Neural cell (in vitro differentiated cells): Measurements from ENCODE around the gene YJEFN3. TPM values are rescaled to one million over a fixed set of nuclear protein-coding genes. Genes with fewer than 3 reads are reported as not detected.

Experiments
- H2AFZ ChIP-seq: fragments of 200-600, 300-800 bp; sonication (generic), shearing (Covaris generic); 2 replicates; pipeline ENCODE4 v1.6.0; 2014; ENCODE audit warnings: low read depth, mild to moderate bottlenecking, antibody characterized with exemption, low read length, moderate library complexity
- H3F3A ChIP-seq: fragments of 200-600 bp; shearing (Covaris generic); 2 replicates; pipeline ENCODE4 v1.6.1; 2016; ENCODE audit warnings: mild to moderate bottlenecking, moderate library complexity, mixed read lengths, antibody characterized with exemption, low read length; ENCODE audit not compliant: insufficient read depth, poor library complexity, severe bottlenecking
- H3K27ac ChIP-seq: fragments of 200-600, 300-800 bp; sonication (generic), shearing (Covaris generic); 2 replicates; pipeline ENCODE4 v1.5.1; 2014; ENCODE audit warnings: mild to moderate bottlenecking, low read length, moderate library complexity
- H3K27me3 ChIP-seq: fragments of 300-800, 200-600 bp; sonication (generic), shearing (Covaris generic); 2 replicates; pipeline ENCODE4 v1.6.0; 2014; ENCODE audit warnings: mild to moderate bottlenecking, low read depth, low read length, moderate library complexity; ENCODE audit not compliant: insufficient read depth
- H3K36me3 ChIP-seq: fragments of 300-800, 200-600 bp; sonication (generic), shearing (Covaris generic); 2 replicates; pipeline ENCODE4 v1.5.1; 2014; ENCODE audit warnings: mild to moderate bottlenecking, antibody characterized with exemption, low read length, moderate library complexity; ENCODE audit not compliant: insufficient read depth
- H3K4me2 ChIP-seq: fragments of 300-800, 200-600 bp; sonication (generic), shearing (Covaris generic); 2 replicates; pipeline ENCODE4 v1.6.0; 2014; ENCODE audit warnings: mild to moderate bottlenecking, low read length
- H3K4me3 ChIP-seq: fragments of 300-800, 200-600 bp; sonication (generic), shearing (Covaris generic); 2 replicates; pipeline ENCODE4 v1.5.1; 2014; ENCODE audit warnings: mild to moderate bottlenecking, low read length, moderate library complexity
- H3K79me2 ChIP-seq: fragments of 200-600 bp; shearing (Covaris generic); replicated peaks from 2 replicates; pipeline ENCODE4 v1.6.0; 2014; ENCODE audit warnings: mild to moderate bottlenecking, low read length, moderate library complexity; ENCODE audit not compliant: insufficient read depth
- H3K9ac ChIP-seq: fragments of 300-800, 200-600 bp; sonication (generic), shearing (Covaris generic); 2 replicates; pipeline ENCODE4 v1.6.1; 2016; ENCODE audit warnings: mild to moderate bottlenecking, low read length, mixed read lengths
- H3K9me2 ChIP-seq: fragments of 200-600 bp; shearing (Covaris generic); 2 replicates; pipeline ENCODE4 v1.6.1; 2016; ENCODE audit warnings: mild to moderate bottlenecking, low read length, mixed read lengths; ENCODE audit not compliant: insufficient read depth
- H3K9me3 ChIP-seq: fragments of 200-600, 300-800 bp; sonication (generic), shearing (Covaris generic); 2 replicates; pipeline ENCODE4 v1.6.1; 2016; ENCODE audit warnings: mild to moderate bottlenecking, mixed run types, low read length, moderate library complexity, mixed read lengths
- H4K20me1 ChIP-seq: fragments of 200-600 bp; shearing (Covaris generic); 2 replicates; pipeline ENCODE4 v1.6.1; 2016; ENCODE audit warnings: mild to moderate bottlenecking, mixed run types; ENCODE audit not compliant: insufficient read depth
- EP300 ChIP-seq: fragments of 450-650 bp; conservative IDR thresholded peaks from 2 replicates; pipeline ENCODE4 v1.6.1; 2014; ENCODE audit warnings: antibody characterized with exemption, mild to moderate bottlenecking, moderate library complexity; ENCODE audit not compliant: poor library complexity, severe bottlenecking
- EZH2 ChIP-seq: fragments of 200-600, 300-800 bp; shearing (Covaris generic), sonication (generic); IDR thresholded peaks from 2 replicates; pipeline ENCODE4 v1.6.1; 2014; ENCODE audit warnings: antibody characterized with exemption, low read length, borderline replicate concordance, mild to moderate bottlenecking; ENCODE audit not compliant: insufficient read depth, poor library complexity, severe bottlenecking
- MXI1 ChIP-seq: fragments of 450-650 bp; conservative IDR thresholded peaks from 2 replicates; pipeline ENCODE4 v1.6.1; 2014; ENCODE audit warnings: antibody characterized with exemption, mild to moderate bottlenecking; ENCODE audit not compliant: poor library complexity, severe bottlenecking
- POLR2AphosphoS5 ChIP-seq: IDR thresholded peaks from 2 replicates; pipeline ENCODE4 v1.6.1; 2012
- RAD21 ChIP-seq: fragments of 450-650 bp; conservative IDR thresholded peaks from 2 replicates; pipeline ENCODE4 v1.6.1; 2014; ENCODE audit warnings: antibody characterized with exemption, mild to moderate bottlenecking, moderate library complexity
- SMC3 ChIP-seq: fragments of 450-650 bp; conservative IDR thresholded peaks from 2 replicates; pipeline ENCODE4 v1.6.1; 2014; ENCODE audit warnings: antibody characterized with exemption, mild to moderate bottlenecking, moderate library complexity; ENCODE audit not compliant: poor library complexity
- TAF1 ChIP-seq: IDR thresholded peaks from 2 replicates; pipeline ENCODE4 v1.6.1; 2012; ENCODE audit warnings: low read depth
- polyA plus RNA-seq: library from polyadenylated mRNA; depleted of rRNA; stranded (reverse); fragments of >200 nt; gene quantifications from 2 replicates; pipeline ENCODE4 v1.2.3, GENCODE V29; 2014
- TF ChIP-seq, protein P1 (sequence below): IDR thresholded peaks from 2 replicates; pipeline ENCODE4 v1.6.1; 2012; ENCODE audit warnings: borderline replicate concordance
- TF ChIP-seq, protein P2 (sequence below): fragments of 450-650 bp; IDR thresholded peaks from 2 replicates; pipeline ENCODE4 v1.5.1; 2014; ENCODE audit warnings: antibody characterized with exemption, mild to moderate bottlenecking, moderate library complexity; ENCODE audit not compliant: poor library complexity, severe bottlenecking

Gene YJEFN3
- polyA plus RNA-seq, 1 donor from 2014 or later, result 26.9 TPM

DNA sequence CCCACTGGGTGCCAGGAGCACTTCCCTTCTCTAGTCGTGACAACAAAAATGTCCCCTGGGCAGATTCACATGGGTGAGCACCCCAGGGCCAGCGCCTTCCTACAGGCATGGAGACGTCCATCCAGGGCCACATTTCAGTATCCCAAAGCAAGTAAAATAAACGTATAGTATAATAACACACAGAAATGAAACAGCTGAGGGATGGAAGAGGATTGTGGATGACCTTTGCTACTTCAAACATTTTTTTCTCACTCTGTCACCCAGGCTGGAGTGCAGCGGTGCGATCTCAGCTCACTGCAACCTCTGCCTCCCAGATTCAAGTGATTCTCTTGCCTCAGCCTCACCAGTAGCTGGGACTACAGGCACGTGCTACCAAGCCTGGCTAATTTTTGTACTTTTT, 37.6 kb downstream of the YJEFN3 start:
- Histone ChIP-seq H2AFZ (no peak overlapping the region), H3K27me3 (no peaks in the 10 kb centered on the region), H3K4me3 (no peak overlapping the region), H3K79me2 (no peaks in the 10 kb centered on the region), H4K20me1 (no peaks in the 10 kb centered on the region), H3K27ac (no peak overlapping the region), H3K36me3 (no peaks in the 10 kb centered on the region), H3K9me3 (no peaks in the 10 kb centered on the region), H3K9me2 (no peaks in the 10 kb centered on the region), H3K9ac (no peak overlapping the region), H3K4me2 (no peak overlapping the region), H3F3A (no peaks in the 10 kb centered on the region)
- no peak for TF ChIP-seq RAD21
- TF ChIP-seq TAF1, result no peak
- no peak for TF ChIP-seq EP300
- no peak for TF ChIP-seq MXI1
- TF ChIP-seq POLR2AphosphoS5, result no peak
- TF ChIP-seq SMC3, result no peak
- TF ChIP-seq, protein P1, sequence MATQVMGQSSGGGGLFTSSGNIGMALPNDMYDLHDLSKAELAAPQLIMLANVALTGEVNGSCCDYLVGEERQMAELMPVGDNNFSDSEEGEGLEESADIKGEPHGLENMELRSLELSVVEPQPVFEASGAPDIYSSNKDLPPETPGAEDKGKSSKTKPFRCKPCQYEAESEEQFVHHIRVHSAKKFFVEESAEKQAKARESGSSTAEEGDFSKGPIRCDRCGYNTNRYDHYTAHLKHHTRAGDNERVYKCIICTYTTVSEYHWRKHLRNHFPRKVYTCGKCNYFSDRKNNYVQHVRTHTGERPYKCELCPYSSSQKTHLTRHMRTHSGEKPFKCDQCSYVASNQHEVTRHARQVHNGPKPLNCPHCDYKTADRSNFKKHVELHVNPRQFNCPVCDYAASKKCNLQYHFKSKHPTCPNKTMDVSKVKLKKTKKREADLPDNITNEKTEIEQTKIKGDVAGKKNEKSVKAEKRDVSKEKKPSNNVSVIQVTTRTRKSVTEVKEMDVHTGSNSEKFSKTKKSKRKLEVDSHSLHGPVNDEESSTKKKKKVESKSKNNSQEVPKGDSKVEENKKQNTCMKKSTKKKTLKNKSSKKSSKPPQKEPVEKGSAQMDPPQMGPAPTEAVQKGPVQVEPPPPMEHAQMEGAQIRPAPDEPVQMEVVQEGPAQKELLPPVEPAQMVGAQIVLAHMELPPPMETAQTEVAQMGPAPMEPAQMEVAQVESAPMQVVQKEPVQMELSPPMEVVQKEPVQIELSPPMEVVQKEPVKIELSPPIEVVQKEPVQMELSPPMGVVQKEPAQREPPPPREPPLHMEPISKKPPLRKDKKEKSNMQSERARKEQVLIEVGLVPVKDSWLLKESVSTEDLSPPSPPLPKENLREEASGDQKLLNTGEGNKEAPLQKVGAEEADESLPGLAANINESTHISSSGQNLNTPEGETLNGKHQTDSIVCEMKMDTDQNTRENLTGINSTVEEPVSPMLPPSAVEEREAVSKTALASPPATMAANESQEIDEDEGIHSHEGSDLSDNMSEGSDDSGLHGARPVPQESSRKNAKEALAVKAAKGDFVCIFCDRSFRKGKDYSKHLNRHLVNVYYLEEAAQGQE, result no peak
- TF ChIP-seq, protein P2, sequence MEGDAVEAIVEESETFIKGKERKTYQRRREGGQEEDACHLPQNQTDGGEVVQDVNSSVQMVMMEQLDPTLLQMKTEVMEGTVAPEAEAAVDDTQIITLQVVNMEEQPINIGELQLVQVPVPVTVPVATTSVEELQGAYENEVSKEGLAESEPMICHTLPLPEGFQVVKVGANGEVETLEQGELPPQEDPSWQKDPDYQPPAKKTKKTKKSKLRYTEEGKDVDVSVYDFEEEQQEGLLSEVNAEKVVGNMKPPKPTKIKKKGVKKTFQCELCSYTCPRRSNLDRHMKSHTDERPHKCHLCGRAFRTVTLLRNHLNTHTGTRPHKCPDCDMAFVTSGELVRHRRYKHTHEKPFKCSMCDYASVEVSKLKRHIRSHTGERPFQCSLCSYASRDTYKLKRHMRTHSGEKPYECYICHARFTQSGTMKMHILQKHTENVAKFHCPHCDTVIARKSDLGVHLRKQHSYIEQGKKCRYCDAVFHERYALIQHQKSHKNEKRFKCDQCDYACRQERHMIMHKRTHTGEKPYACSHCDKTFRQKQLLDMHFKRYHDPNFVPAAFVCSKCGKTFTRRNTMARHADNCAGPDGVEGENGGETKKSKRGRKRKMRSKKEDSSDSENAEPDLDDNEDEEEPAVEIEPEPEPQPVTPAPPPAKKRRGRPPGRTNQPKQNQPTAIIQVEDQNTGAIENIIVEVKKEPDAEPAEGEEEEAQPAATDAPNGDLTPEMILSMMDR, result no peak
- no peak for TF ChIP-seq EZH2

DNA sequence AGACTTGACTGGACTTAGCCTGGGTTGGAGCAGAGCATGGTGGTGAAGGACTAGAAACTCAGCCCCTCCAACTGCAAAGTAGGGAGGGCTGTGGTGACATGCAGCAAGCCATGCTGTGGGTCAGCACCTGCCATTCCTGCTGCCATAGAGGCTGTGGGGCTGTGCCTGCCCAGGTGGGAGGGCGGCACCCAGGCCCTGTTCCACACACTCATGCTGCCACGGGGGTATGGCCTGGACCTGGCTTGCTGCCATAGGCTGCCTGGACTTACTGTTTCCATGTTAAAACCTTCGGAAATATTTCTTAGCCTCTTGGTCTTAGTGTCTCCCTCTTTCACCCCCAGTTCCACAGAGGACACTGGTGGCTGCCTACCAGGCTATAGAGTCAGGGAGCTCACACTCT, 38.7 kb downstream of the YJEFN3 start:
- H3K79me2 ChIP-seq, result no peaks in the 10 kb centered on the region
- no peaks in the 10 kb centered on the region for H3K36me3 ChIP-seq
- no peak overlapping the region for H3K4me2 ChIP-seq
- H2AFZ ChIP-seq, result no peak overlapping the region
- H3K9me3 ChIP-seq, result no peaks in the 10 kb centered on the region
- no peaks in the 10 kb centered on the region for H3K27me3 ChIP-seq
- no peak overlapping the region for H3K27ac ChIP-seq
- TF ChIP-seq EZH2 (no peak), MXI1 (no peak), EP300 (no peak), SMC3 (no peak), RAD21 (no peak)
- TF ChIP-seq, protein P1, result no peak
- no peak overlapping the region for H3K4me3 ChIP-seq
- no peak overlapping the region for H3K9ac ChIP-seq
- no peaks in the 10 kb centered on the region for H3K9me2 ChIP-seq
- no peaks in the 10 kb centered on the region for H4K20me1 ChIP-seq
- no peaks in the 10 kb centered on the region for H3F3A ChIP-seq
